ENCODE measurements around the gene GTF2A1.

The GTF2A1 gene
- 37.0 to 88.8 (median 60.0) reads per million in 9 experiments for total RNA-seq

- Mint-ChIP-seq H3K27me3 (no peaks in the 10 kb centered on the region), H3K4me1 (ENCODE audit: low read depth in 2 of 2) (peaks cover 13 to 20% of the 10 kb centered on the region in 2 donors), H3K36me3 (ENCODE audit: insufficient read depth) (peaks cover 45% of the 10 kb centered on the region), H3K9me3 (peaks cover 0 to 2% of the 10 kb centered on the region in 2 donors), H3K27ac (peak within 1 kb of the TSS; percentile 98 to 100), H3K4me3 (peak within 1 kb of the TSS; percentile 99)
- DNase-seq: peak; percentile 92 to 93 (median 92)
- peak; percentile 69 for ATAC-seq (replicated peaks)
Measured at GRCh38 chr14:81220830-81221578, at the start of gene GTF2A1. TSS of gene GTF2A1 (minus strand) at chr14:81220959. CDS start at chr14:81220518, 441 bp downstream.

- Mint-ChIP-seq H3K36me3 (ENCODE audit: insufficient read depth) (no peaks in the 10 kb centered on the region), H3K27me3 (peaks cover 30 to 45% of the 10 kb centered on the region in 2 donors), H3K4me3 (no peak overlapping the region), H3K4me1 (ENCODE audit: low read depth in 2 of 2) (no peaks in the 10 kb centered on the region), H3K27ac (no peak overlapping the region), H3K9me3 (no peaks in the 10 kb centered on the region)
- ATAC-seq (replicated peaks) (no peak), DNase-seq (no peak)
Measured at GRCh38 chr14:81269979-81270375, 49.2 kb upstream of the GTF2A1 start.

GRCh38 chr14:81269100-81269978, 48.6 kb upstream of the GTF2A1 start:
- Mint-ChIP-seq H3K27ac (no peak overlapping the region), H3K9me3 (no peaks in the 10 kb centered on the region), H3K4me3 (no peak overlapping the region), H3K27me3 (peaks cover 30 to 45% of the 10 kb centered on the region in 2 donors), H3K4me1 (ENCODE audit: low read depth in 2 of 2) (no peaks in the 10 kb centered on the region), H3K36me3 (ENCODE audit: insufficient read depth) (no peaks in the 10 kb centered on the region)
- peak in 2 of 3 experiments; percentile 6 to 18 for DNase-seq
- peak; percentile 56 for ATAC-seq (replicated peaks)

- no peaks in the 10 kb centered on the region for H3K36me3 Mint-ChIP-seq (ENCODE audit: insufficient read depth)
- ATAC-seq (replicated peaks): peak; percentile 22
- peaks cover 36 to 37% of the 10 kb centered on the region in 2 donors for H3K27me3 Mint-ChIP-seq
- no peak for DNase-seq
- no peak overlapping the region for H3K4me3 Mint-ChIP-seq
- H3K27ac Mint-ChIP-seq: no peak overlapping the region
- no peaks in the 10 kb centered on the region for H3K4me1 Mint-ChIP-seq (ENCODE audit: low read depth in 2 of 2)
- no peaks in the 10 kb centered on the region for H3K9me3 Mint-ChIP-seq
Measured at GRCh38 chr14:81268016-81268416, 47.3 kb upstream of the GTF2A1 start.

- DNase-seq (no peak), ATAC-seq (replicated peaks) (no peak)
- Mint-ChIP-seq H3K4me3 (no peak overlapping the region), H3K27ac (no peak overlapping the region), H3K9me3 (no peaks in the 10 kb centered on the region), H3K4me1 (ENCODE audit: low read depth in 2 of 2) (no peaks in the 10 kb centered on the region), H3K36me3 (ENCODE audit: insufficient read depth) (no peaks in the 10 kb centered on the region), H3K27me3 (peaks cover 36 to 50% of the 10 kb centered on the region in 2 donors)
Measured at GRCh38 chr14:81265636-81266169, 44.9 kb upstream of the GTF2A1 start.

GRCh38 chr14:81264671-81265070, 43.9 kb upstream of the GTF2A1 start:
- H3K27ac Mint-ChIP-seq: no peak overlapping the region
- DNase-seq: no peak
- H3K36me3 Mint-ChIP-seq (ENCODE audit: insufficient read depth): no peaks in the 10 kb centered on the region
- no peak for ATAC-seq (replicated peaks)
- no peak overlapping the region for H3K4me3 Mint-ChIP-seq
- H3K9me3 Mint-ChIP-seq: no peaks in the 10 kb centered on the region
- peaks cover 44 to 57% of the 10 kb centered on the region in 2 donors for H3K27me3 Mint-ChIP-seq
- no peaks in the 10 kb centered on the region for H3K4me1 Mint-ChIP-seq (ENCODE audit: low read depth in 2 of 2)

- no peak overlapping the region for H3K4me3 Mint-ChIP-seq
- no peaks in the 10 kb centered on the region for H3K36me3 Mint-ChIP-seq (ENCODE audit: insufficient read depth)
- no peak for ATAC-seq (replicated peaks)
- DNase-seq: no peak
- no peak overlapping the region for H3K27ac Mint-ChIP-seq
- peaks cover 45 to 58% of the 10 kb centered on the region in 2 donors for H3K27me3 Mint-ChIP-seq
- no peaks in the 10 kb centered on the region for H3K9me3 Mint-ChIP-seq
- H3K4me1 Mint-ChIP-seq (ENCODE audit: low read depth in 2 of 2): no peaks in the 10 kb centered on the region
Measured at GRCh38 chr14:81263777-81264410, 43.1 kb upstream of the GTF2A1 start.

- H3K9me3 Mint-ChIP-seq: no peaks in the 10 kb centered on the region
- ATAC-seq (replicated peaks): no peak
Measured at GRCh38 chr14:81261176-81261575, 40.4 kb upstream of the GTF2A1 start.

GRCh38 chr14:81260732-81261131, 40.0 kb upstream of the GTF2A1 start:
- peaks cover 0 to under 1% of the 10 kb centered on the region in 2 donors for H3K4me1 Mint-ChIP-seq (ENCODE audit: low read depth in 2 of 2)
- H3K9me3 Mint-ChIP-seq: no peaks in the 10 kb centered on the region
- H3K4me3 Mint-ChIP-seq: no peak overlapping the region
- DNase-seq: no peak
- peaks cover 35 to 40% of the 10 kb centered on the region in 2 donors for H3K27me3 Mint-ChIP-seq
- H3K27ac Mint-ChIP-seq: no peak overlapping the region
- ATAC-seq (replicated peaks): no peak
- H3K36me3 Mint-ChIP-seq (ENCODE audit: insufficient read depth): no peaks in the 10 kb centered on the region

More at GRCh38 chr14:81261176-81261575, 40.4 kb upstream of the GTF2A1 start:
- Mint-ChIP-seq H3K27me3 (peaks cover 34 to 37% of the 10 kb centered on the region in 2 donors), H3K4me1 (ENCODE audit: low read depth in 2 of 2) (no peaks in the 10 kb centered on the region), H3K4me3 (no peak overlapping the region), H3K27ac (no peak overlapping the region), H3K36me3 (ENCODE audit: insufficient read depth) (no peaks in the 10 kb centered on the region)
- DNase-seq: no peak

- H3K9me3 Mint-ChIP-seq: no peaks in the 10 kb centered on the region
- H3K4me3 Mint-ChIP-seq: no peak overlapping the region
- no peaks in the 10 kb centered on the region for H3K36me3 Mint-ChIP-seq (ENCODE audit: insufficient read depth)
- no peak for DNase-seq
- ATAC-seq (replicated peaks): no peak
- H3K4me1 Mint-ChIP-seq (ENCODE audit: low read depth in 2 of 2): peaks cover 0 to 1% of the 10 kb centered on the region in 2 donors
- H3K27me3 Mint-ChIP-seq: peaks cover 46 to 59% of the 10 kb centered on the region in 2 donors
- H3K27ac Mint-ChIP-seq: no peak overlapping the region
Measured at GRCh38 chr14:81256289-81256960, 35.7 kb upstream of the GTF2A1 start.

- Mint-ChIP-seq H3K36me3 (ENCODE audit: insufficient read depth) (no peaks in the 10 kb centered on the region), H3K9me3 (no peaks in the 10 kb centered on the region), H3K4me1 (ENCODE audit: low read depth in 2 of 2) (peaks cover 0 to 1% of the 10 kb centered on the region in 2 donors), H3K4me3 (no peak overlapping the region), H3K27me3 (peaks cover 31 to 35% of the 10 kb centered on the region in 2 donors), H3K27ac (no peak overlapping the region)
- no peak for DNase-seq
- no peak for ATAC-seq (replicated peaks)
Measured at GRCh38 chr14:81252278-81252677, 31.5 kb upstream of the GTF2A1 start.

- Mint-ChIP-seq H3K4me3 (no peak overlapping the region), H3K36me3 (ENCODE audit: insufficient read depth) (peaks cover 3% of the 10 kb centered on the region), H3K27me3 (peaks cover 10 to 22% of the 10 kb centered on the region in 2 donors), H3K27ac (no peak overlapping the region), H3K9me3 (peaks cover 0 to 7% of the 10 kb centered on the region in 2 donors), H3K4me1 (ENCODE audit: low read depth in 2 of 2) (no peaks in the 10 kb centered on the region)
- DNase-seq (no peak), ATAC-seq (replicated peaks) (no peak)
Measured at GRCh38 chr14:81247271-81247766, 26.6 kb upstream of the GTF2A1 start.
